ENCODE data around the gene SEPTIN3.

GRCh38 chr22:41943661-41944209 is 25.5 kb upstream of the SEPTIN3 start:
- TF ChIP-seq, protein P1, sequence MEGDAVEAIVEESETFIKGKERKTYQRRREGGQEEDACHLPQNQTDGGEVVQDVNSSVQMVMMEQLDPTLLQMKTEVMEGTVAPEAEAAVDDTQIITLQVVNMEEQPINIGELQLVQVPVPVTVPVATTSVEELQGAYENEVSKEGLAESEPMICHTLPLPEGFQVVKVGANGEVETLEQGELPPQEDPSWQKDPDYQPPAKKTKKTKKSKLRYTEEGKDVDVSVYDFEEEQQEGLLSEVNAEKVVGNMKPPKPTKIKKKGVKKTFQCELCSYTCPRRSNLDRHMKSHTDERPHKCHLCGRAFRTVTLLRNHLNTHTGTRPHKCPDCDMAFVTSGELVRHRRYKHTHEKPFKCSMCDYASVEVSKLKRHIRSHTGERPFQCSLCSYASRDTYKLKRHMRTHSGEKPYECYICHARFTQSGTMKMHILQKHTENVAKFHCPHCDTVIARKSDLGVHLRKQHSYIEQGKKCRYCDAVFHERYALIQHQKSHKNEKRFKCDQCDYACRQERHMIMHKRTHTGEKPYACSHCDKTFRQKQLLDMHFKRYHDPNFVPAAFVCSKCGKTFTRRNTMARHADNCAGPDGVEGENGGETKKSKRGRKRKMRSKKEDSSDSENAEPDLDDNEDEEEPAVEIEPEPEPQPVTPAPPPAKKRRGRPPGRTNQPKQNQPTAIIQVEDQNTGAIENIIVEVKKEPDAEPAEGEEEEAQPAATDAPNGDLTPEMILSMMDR (IDR thresholded peaks at IDR 0.05), result no peak
- TF ChIP-seq POLR2A (IDR thresholded peaks at IDR 0.05), result no peak
- no peak for TF ChIP-seq EP300 (IDR thresholded peaks at IDR 0.05)

Data from upper lobe of left lung (tissue), 4 donors.